ENCODE results near the gene FYN.
"Not testable (repeated sequence)": the region's sequence is repeated elsewhere in the genome, so short reads cannot be mapped to it uniquely, and the experiment has no call there.

Gene FYN

DNA sequence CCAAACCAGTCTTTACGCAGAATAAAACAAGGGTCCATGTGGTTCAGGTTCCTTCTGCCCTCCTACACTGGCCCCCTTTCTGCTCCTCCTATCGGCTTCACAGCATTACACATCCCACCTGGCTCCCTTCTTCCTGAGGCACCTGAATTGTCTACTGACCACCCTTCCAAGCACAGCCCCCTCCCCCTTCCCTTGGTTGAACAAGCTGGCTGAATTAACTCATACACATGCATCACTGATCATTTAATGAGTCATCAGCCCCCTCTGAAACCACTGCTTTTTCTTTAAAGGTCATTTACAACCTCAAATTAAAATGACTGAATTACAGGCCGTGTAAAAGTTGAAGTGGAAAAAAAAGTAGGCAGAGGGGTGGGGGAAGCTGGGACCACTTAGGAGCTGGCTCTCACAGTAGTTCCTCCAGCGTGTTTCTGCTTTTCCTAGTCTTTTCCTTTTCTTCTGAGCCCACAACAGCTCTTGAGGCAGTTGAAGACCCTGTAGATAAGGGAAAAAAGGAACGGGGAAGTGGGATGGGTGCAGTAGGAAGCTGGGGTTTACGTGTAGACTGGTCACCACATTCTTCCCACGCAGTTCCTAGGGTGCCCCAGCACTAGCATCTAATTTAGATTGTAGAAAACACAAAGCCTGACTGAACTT, 67.6 kb downstream of the FYN start:
- DNase-seq, result no peak

GRCh38 chr6:111804627-111805235, 68.5 kb downstream of the FYN start:
- no peak for DNase-seq

DNA sequence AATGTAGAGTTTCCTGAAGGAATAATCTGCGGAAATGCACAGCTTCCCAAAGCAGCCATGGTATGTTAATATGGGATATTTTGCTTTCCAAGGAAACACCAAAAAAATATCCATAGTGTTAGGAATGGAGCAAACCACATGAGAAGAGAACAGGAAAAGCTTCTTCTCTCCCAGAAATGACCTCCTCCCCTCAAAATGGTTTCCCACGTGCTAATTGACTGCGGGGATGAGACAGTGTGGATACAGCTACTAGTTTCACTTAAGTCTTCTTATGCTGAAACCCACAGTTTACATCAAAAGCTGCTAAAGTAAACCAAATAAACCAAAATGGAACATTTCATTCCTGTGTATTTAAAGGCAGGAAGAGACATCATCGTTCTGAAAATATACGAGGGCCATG, 69.4 kb downstream of the FYN start:
- DNase-seq, result no peak

GRCh38 chr6:111803371-111803770, 69.9 kb downstream of the FYN start:
- no peak for DNase-seq

- DNase-seq, result no peak
These were observed 70.4 kb downstream of the FYN start for GRCh38 chr6:111802720-111803330.

- DNase-seq, result no peak
These were observed 71.2 kb downstream of the FYN start for GRCh38 chr6:111802015-111802414.

- no peak for DNase-seq
These were observed 72.4 kb downstream of the FYN start for GRCh38 chr6:111800821-111801220.

DNA sequence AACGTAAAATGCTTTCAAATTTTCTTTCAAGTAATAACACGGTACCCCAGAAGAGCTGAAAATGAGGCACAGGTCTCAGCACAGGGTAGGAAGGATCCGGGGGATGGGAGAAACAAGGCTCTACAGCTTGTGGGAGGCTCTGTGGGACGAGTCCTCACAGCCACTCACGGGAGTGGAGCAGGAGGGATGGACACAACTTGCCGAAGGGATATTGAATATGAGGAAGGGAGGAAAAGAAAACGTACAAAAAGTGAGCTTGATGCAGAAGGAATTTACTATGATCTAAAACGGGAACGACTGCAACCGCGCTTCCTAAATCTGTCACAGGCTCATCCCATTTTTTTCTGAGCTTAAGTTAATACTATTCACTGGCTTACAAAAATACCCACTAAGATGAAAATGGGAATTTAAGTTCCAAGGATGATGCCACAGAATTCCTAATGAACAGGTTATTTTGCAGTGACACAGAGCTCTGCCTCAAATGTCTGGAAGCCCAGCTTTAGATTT, 72.9 kb downstream of the FYN start:
- DNase-seq, result no peak

GRCh38 chr6:111799576-111800258, 73.5 kb downstream of the FYN start:
- DNase-seq, result no peak

GRCh38 chr6:111798281-111798725, 74.9 kb downstream of the FYN start:
- no peak for DNase-seq

DNA sequence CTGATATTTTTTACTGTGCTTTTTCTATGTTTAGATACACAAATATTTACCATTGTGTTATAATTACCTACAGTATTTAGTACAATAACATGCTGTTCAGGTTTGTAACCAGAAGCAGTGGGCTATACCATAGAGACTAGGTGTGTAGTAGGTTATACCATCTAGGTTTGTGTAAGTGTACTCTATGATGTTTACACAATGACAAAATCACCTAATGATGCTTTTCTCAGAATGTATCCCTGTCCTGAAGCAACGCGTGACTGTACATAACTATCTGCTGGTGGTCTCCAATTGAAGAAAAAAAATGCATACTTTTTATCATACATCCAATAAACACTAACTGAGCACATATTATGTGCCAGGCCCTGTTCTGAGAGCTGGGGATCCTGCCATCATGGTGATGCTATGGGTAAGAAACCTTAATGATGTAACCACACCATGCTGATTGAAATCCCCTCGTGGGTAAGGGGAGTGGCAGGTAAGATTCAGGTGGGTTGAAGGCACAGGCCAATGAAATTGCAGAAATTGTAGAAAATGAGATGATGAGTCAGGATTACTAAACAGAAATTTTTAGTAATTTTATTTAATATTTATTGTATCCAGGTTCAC, 76.8 kb downstream of the FYN start:
- DNase-seq, result no peak

- no peak for DNase-seq
These were observed 77.7 kb downstream of the FYN start for GRCh38 chr6:111795558-111795957.

GRCh38 chr6:111794727-111795452, 78.4 kb downstream of the FYN start:
- no peak for DNase-seq

GRCh38 chr6:111794300-111794699, 79.0 kb downstream of the FYN start:
- no peak for DNase-seq

DNA sequence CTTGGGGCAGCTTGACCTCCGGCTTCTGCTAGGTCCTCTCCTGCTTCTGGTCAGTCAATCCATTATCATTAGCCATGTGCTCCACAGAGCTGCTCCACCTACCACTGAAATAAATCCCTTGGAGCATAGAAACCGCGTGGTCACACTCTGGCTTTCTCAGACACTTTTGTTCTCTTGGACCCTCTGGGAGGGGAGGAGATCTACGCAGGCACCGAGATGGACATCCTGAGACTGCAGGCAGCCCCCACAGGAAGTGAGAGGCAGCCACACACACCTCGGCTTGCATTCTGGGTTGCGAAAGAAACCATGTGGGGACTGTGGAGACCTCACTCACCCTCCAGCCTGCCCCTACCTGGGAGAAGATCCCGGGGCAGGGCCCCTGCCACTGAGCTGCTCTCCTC, 79.5 kb downstream of the FYN start:
- no peak for DNase-seq

DNA sequence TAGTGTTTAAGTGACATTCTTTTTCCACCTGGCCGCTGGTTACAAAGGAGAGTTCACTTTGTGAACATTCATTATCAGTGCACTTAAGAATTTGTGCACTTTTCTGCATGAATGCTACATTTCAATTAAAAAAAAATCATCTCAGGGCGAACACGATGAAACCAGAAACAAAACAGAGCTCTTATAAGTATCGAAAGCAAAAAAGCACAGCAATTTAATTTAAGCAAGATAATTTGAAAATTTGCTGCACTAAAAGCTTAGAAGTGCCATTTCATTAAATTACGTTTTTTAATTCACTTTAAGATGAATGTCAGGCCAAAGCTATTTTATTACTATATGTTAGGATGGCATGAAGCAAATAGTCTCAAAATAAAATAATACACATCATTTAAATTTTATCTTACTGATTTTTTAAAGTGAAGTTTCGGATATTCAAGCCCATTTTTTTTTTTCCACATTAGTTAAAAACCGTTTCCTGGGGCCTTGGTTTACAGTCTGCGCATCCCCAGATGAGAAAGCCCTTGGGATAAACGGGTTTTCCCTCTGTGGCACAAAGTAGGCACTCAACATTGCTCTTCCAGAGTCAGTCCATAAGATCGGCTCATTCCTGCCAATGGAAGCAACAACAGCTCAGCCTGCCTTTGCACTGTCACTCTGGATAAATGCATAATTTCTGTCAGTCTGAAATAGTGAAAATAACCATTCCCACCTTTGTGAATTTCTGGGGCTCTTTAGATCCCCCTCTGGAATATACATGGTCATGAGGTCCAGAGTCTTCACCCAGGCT, 80.1 kb downstream of the FYN start:
- DNase-seq, result no peak

DNA sequence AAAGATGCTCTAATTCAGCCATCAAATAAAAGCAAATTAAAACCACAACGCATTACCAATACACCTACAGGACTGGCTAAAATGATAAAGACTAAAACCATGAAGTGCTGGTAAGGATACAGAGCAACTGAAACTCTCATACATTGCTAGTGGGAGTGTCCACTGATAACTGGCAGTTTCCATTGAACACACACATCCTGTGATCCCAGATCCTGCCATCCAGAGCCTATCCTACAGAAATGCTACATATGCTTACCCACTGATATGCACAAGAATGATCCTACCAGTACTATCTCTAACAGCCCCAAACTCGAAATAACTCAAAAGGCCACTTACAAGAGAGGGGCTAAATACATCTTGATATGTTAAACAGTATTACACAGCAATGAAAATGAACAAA, 81.0 kb downstream of the FYN start:
- DNase-seq, result no peak

DNA sequence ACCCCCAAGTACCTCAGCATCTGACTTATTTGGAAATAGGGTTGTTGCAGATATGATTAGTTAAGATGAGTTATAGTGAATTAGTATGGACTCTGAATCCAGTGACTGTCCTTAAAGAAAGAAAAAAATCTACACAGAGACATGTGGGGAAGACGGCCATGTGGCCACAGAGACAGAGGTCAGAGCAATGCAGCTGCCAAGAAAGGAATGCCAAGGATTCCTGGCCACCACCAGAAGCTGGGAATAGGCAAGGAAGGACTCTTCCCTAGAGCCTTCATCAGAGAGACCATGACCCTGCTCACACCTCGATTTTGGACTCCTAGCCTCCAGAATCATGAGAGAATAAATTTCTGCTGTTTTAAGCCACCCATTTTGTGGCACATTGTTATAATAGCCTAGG, 81.8 kb downstream of the FYN start:
- no peak for DNase-seq

DNA sequence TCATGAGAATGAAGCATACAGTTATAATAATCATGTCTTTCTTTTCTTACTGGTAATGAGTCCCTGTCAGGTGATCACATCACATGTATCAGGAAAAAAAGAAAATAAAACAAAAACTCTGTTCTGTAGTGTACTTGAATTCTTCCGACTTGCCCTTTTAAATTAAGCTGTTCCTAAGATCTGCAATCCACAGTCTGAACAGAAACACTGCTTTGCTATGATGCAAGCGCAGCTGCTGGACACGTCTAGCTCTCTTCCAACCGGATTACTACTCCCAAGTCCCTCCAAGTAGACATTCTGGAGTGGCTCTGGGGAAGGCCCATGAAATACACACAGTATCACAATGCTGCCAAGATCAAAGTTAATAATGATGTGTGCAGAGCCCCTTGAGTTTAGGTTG, 83.7 kb downstream of the FYN start:
- DNase-seq, result no peak

- no peak for DNase-seq
These were observed 84.6 kb downstream of the FYN start for GRCh38 chr6:111788379-111789276.

DNA sequence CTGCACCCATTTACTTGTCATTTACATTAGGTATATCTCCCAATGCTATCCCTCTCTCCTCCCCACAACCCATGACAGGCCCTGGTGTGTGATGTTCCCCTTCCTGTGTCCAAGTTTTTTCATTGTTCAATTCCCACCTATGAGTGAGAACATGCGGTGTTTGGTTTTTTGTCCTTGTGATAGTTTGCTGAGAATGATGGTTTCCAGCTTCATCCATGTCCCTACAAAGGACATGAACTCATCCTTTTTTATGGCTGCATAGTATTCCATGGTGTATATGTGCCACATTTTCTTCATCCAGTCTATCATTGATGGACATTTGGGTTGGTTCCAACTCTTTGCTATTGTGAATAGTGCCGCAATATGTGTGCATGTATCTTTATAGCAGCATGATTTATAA, 87.1 kb downstream of the FYN start:
- DNase-seq, result not testable (repeated sequence)

Measured in RPMI8226 (cell line).